Measurements from ENCODE around the gene EIF5AL1.

The EIF5AL1 gene

DNA sequence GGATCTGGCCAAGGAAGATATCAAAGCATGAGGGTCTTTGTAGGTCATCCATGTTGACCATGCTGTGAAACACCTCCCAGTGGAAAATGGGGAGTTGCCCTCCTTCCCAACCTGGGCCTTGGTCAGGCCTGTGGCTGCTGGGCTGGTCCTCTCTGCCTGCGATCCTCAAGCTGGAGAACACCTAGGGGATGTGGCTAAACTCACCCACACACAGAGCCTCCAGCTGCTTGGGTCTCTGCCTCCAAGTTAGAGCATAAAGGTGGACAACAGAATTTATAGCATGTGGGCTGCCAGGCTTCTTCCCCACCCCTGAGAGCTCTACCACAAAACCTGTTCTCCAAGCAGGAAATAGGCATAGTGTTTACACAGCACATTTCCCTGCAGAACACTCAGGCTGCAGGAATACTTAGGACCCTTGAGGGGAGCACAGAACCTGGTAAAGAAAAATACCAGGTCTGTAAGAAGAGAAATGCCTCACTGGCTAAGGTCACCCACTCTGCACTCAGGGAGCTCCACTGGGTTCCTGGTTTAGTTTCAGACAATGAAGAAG lies 47.9 kb downstream of the EIF5AL1 start, which contains the start of gene SFTPA2:
Gene SFTPA2, minus strand, starts transcription at position 248 of the 550 bp plus-strand sequence. CDS start 924 bp downstream, outside the sequence.
- no peak for DNase-seq

DNA sequence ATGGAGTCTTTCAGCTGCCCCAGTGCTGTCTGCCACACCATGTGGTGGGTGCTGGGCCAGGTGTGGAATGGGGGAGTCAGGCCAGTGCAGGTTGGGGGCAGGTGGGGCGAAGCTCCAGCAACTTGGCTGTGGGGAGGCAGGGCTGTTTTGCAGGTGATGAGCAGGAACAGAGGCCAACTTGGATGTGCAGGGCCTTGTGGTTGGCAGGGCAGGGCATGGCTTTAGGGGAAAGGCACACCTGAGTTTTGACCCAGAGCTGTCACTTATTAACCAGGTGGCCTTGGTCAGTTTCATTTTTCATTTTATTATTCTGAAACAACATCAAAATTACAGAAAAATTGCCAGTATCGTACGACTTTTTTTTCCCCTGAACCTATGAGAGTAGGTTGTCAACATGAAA lies 48.9 kb downstream of the EIF5AL1 start:
- no peak for DNase-seq

DNA sequence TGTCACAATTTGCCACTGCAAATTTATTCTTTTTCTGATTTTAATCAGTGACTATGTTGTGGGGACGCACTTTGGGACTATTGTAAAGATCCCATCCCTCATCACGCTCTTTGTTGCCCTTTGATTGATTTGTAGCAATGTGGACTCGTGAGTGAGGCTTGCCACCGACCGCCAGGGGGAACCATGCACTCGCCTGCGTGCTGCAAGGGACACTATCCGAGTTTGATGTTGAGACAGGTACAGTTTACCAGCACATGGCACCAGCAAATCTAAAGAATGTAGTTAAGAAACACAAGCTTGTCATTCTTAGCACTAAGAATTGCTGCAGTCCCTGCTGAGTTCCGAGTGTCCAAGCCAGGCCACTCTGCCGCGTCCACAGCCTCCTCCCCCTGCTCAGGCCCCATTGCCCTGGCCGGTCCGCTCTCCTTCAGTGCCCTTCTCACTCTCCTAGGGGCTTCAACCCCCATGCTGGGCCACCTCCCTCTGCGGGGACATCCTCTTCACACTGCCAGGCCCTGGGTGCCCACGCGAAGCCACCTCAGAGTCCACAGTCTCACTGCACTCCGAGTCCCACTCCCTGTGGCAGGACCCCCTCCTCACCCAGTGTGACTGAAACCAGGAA lies 49.9 kb downstream of the EIF5AL1 start:
- peak; percentile 64 for DNase-seq

DNA sequence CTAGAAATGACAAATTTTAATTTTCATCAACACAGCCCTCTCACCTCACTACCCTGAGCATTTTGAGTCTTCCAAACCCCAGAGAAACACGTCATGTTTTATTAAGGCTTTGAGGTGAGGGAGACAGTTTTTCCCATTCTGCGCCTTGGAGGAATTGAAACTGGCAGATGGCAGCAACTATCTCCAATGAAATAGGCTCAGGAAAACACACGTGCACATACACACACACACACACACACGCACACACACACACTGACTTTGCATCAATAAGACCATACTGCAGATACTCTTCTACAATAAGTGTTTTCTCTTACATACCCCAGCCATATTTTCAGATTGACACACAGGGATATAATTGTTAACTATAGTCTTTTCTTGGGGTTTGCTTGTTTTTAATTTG lies 51.1 kb downstream of the EIF5AL1 start:
- no peak for DNase-seq
